GM18498 (cell line): ENCODE measurements around the gene COX8C.

ENCODE experiments used
- ATAC-seq: cut with Tn5 transposase; IDR thresholded peaks from one replicate; pipeline ENCODE4 v1.9.1; 2021; ENCODE audit warnings: mild to moderate bottlenecking, moderate library complexity; ENCODE audit not compliant: unreplicated experiment

The COX8C gene, protein sequence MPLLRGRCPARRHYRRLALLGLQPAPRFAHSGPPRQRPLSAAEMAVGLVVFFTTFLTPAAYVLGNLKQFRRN

DNA sequence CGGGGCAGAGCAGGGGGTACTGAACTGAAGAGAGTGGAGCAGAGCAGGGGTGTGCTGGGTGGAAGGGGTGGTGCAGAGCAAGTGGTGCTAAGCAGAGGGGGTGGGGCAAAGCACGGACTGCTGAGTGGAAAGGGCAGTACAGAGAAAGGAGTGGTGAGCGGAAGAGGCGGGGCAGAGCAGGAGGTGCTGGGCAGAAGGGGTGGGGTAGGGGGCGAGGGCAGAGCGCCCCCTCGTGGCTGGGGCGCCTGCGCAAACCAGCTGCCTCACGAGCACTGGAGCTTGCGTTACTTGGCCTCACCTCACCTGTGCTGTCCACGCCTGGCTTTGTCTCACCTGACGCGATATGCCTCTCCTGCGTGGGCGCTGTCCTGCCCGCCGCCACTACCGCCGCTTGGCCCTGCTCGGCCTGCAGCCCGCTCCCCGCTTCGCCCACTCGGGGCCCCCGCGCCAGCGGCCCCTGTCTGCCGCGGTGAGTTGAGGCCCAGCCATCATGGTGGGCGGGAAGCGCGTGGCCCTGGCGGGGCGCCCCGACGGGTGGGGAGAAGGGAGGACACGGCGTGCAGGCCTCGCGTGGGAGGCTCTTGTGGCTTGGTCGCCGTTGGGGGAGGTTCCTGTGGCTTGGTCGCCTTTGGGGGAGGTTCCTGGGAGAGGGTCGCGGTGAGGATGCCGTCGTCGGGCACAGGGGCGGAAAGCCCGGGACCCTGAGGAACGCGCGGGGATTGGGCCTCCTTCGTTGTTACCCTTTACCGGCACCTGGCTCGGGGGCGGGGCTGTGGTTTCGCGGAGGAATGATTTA lies at the start of gene COX8C:
COX8C (plus strand) TSS at position 257 of the 796 bp plus-strand sequence; CDS start at position 344, 87 bp downstream.
- ATAC-seq = no peak

DNA sequence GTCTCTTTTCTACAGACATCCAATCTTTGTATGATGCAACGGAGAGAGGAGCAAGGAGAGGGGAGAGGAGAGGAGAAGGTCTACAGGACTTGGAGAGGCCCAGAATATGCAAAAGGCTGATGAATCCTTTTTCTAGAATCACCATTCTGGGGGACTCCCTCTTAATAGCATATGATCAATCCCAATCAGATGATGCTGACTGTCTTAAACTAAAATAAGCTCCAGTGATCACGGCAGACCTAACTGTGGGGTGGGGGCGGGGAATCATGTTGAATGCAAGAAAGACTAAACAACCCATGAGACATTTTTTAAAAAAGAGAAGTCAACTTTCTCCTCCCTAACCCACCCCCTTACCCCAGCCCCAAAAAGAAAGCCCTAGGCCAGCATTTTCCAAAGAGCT lies 47.6 kb upstream of the COX8C start:
- no peak for ATAC-seq

DNA sequence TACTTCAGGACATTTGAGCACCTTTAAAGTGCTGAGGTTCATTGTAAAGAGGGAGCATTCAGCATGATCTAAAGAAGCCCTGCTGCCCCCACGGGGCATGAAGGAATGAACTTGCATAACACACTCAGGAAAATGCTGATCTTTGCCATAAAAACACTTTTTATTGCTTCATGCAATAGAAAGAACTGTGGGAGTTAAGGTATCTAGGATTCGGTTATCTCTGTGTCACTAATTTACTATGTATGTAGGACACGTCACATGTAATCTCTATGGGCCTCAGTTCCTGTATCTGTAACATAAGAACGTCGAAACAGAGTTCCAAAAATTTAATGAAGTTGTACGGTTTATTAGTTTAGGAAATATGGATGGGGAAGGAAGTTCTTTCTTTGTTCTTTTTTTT lies 47.1 kb upstream of the COX8C start:
- ATAC-seq = no peak

DNA sequence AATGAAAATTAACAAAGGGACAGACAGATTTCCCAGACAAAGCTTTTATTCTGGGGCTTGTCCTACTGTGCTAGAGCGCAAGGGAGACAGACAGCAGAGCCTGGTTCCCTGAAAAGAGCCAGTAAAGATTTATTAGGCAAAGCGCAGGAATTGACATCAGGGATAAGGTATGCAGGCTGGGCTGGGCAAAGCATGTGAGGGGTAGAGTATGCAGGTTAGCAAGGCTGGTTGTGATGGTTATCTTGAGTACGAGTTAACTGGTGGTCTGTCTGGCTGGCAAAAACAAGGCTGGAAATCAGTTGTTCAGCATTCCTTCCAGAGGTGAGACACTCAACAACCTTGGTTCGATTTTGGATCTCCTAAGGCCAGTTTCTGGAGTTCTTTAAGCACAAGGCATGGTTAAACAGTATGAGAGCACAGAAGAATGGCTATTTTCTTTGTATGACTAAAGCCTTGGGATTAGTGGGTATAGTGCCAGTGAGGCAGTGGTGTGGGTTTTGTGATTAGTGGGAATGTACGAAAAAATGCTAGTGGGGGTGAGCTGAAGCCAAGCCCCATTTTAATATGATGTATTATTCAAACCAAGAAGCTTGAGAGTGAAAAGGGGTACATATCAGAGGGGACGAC lies 45.0 kb upstream of the COX8C start:
- ATAC-seq = no peak

DNA sequence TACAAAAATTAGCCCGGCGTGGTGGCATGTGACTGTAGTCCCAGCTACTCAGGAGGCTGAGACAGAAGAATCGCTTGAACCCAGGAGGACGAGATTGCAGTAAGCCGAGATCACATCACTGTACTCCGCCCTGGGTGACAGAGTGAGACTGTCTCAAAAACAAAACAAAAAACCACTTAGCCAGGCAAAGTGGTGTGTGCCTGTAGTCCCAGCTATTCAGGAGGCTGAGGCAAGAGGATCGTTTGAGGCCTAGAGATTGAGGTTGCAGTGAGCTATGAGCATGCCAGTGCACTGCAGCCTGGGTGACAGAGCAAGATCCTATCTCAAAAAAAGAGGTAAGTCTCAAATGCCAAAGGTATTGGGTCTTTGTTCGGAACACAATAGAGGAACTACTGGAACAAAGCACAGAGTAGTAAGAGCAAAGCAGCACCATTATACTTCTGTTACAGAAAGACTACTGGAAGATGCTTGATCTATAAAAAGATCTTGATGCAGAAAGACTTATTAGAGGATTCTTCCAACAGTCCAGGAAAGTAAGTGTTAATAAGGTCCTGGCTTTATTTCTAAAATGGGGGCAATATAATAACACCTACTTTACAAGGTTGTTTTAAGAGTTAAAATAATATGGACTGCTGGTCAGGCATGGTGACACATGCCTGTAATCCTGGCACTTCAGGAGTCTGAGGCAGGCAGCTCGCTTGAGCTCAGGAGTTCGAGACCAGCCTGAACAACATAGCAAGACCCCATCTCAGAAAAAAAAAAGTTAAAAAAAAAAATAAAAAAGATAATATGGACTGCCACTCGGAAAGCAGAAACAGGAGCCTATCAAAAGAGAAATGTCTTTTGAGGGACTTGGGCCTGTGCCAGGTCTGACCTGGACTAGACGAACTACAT lies 44.0 kb upstream of the COX8C start:
- no peak for ATAC-seq

DNA sequence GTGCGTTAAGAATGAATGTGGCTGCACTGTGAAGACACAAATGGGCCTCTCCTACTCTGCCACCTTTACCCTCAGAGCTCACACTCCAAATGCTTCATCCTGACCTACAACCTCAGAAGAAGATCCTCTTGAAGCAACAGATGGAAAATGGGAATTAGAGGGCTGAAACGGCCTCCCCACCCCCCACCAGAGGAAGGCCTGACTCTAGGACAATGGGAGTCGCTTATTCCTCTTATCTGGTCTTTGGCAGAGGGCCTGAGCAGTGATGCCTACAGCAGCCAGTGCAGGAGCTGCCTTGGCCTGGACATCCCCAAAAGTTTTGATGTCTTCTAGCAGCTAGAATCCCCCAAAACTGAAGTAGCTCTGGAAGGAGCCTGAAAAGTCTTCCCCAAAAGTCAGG lies 43.3 kb upstream of the COX8C start:
- ATAC-seq = no peak

DNA sequence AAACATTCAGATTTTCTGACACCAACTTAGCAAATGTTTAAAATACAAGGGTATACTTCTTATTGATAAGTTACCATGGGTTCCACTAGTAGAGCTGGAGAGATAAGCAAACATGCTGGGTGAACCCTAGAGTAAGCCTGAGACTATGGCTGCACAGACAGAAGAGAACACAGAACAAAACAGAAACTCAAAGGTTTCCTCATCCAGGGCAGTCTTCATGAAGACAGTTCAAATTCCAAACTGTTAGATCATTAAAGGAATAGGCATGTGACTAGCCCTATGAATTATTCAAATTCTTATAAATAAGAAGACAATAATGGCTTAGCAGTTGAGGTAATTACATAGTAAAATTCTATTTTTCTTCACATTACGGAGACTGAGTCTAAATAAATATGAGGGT lies 42.2 kb upstream of the COX8C start:
- ATAC-seq = no peak

DNA sequence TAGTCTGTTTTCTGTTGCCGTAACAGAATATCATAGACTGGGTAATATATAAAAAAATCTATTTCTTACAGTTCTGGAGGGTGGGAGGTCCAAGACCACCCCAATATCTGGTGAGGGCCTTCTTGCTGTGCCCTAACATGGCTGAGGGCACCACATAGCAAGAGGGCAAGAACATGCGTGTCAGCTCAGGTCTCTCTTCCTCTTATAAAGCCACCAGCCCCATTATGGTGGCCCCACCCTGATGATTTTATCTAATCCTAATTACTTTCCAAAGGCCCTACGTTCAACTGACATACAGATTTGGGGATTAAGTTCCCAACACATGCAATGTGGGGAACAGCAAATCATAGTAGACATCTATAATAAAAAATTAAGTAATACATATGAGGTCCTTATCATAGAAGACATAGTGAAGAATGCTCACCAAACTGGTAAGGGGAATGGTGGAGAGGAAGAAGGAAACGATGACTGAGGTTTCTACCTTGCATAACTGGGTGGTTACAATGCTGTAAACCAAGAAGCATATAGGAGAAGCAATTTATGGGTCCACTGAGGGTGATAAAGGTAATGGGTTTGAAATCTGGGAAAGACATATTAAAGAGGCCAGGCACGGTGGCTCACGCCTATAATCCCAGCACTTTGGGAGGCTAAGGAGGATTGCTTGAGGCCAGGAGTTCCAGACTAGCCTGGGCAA lies 41.1 kb upstream of the COX8C start:
- no peak for ATAC-seq

DNA sequence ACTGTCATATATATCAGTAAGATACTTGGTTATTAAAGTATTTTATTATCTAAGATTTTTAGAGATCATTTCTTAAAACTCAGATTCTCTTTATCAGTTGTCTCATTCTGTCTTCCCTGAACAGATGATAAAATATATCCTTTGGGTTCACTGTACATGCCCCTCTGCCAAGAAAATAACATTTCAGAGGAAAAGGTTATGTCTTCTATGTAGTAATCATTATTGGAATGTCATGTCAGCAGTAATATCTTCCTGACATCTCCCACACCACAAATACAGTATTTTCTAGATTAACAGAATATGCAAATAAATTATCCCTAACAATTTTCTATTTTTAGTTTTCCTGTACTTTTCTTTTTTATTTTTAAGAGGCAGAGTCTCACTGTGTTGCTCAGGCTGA lies 40.2 kb upstream of the COX8C start:
- ATAC-seq = no peak

DNA sequence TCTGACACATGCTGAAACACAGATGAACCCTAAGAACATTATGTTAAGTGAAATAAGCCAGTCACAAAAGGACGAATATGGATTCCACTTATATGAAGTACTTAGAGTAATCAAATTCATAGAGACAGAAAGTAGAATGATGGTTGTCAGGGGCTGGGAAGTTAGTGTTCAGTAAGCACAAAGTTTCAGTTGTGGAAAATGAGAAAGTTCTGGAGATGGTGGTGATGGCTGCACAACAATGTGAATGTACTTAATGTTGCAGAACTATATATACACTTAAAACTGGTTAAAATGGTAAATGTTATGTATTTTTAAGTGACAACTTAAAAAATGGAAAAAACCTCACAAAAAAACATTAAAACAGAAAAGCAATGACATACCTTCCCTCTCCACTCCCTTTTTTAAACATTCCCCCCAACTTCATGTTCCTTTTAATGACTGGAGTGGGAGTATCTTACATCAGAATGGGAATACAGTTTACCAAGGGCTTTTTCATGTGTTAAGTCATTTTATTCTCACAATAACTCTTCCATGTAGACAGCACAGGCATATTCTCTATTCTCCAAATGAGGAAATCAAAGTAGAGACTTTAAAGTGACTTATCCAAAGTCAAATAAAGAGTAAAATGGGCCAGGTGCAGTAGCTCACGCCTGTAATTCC lies 38.2 kb upstream of the COX8C start:
- ATAC-seq = no peak

DNA sequence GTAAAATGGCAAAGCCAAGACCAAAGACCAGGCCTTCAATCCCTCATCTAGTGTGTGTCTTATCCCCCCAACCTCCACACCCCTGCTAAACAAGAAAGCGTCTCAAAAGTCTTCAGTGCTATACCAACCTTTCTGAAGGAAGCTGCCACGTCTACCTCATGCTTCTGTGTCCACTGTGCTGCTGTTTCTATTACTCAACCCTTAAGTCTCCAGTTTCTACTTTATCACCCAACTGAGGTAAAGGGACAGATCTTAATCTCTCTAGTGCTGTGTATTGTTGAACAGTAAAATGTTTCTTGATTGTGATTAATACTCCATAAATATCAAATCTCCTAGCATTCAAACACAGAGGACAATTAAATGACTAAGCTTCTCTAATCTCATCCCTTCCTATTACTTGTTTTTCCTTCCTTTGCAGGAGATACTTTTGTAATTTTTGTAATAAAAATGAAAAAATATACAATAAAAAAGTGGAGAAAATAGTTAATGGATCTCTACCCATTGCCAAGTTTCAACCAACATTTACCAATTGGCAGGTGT lies 37.5 kb upstream of the COX8C start:
- no peak for ATAC-seq

DNA sequence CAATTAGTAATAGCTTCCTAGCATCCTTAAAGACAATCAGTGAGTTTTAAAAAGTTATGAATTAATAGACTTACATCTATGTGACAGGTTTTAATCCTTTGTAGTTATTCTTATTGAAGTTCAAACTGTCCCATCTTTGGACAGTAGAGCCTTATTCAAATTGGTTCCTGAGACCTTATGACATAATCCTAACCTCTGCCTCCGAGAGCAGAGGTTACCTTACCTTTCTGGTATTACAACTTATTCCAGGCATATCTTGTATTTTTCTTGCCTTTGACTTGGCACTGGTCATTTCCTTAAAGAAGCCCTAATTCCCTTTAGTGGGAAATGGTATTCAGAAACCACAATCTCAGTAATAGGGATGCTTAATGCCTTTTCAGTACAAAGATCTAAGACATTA lies 35.9 kb upstream of the COX8C start:
- no peak for ATAC-seq

DNA sequence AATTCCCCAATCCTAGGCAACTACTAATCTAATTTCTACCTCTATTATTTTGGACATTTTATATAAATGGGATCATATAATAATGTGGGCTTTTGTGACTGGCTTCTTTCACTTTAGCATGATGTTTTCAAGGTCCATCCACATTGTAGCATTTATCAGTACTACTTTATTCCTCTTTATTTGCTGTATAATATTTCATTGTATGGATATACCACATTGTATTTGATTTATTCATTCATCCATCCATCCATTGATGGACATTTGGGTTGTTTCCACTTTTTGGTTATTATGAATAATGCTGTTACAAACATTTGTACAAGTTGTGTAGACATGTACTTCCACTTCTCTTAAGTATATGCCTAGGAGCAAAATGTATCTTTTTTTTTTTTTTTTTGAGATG lies 31.4 kb upstream of the COX8C start:
- no peak for ATAC-seq

DNA sequence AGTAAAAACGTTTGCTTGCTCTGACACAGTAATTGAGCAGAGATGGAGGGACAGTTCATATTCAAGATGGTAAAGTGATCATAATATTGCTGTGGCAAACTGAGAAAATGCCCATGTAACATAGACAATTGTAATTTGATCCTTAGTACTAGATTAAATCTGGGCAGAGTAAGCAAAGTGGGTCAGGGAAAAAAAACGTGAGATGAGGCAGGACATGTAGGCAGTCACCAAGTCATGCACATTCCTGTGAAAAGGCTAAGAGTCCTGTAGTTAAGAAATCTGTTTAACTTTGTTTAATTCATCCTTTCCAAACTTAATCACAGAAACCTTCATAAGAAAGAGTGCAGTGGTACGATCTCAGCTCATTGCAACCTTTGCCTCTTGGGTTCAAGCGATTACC lies 30.3 kb upstream of the COX8C start:
- no peak for ATAC-seq

DNA sequence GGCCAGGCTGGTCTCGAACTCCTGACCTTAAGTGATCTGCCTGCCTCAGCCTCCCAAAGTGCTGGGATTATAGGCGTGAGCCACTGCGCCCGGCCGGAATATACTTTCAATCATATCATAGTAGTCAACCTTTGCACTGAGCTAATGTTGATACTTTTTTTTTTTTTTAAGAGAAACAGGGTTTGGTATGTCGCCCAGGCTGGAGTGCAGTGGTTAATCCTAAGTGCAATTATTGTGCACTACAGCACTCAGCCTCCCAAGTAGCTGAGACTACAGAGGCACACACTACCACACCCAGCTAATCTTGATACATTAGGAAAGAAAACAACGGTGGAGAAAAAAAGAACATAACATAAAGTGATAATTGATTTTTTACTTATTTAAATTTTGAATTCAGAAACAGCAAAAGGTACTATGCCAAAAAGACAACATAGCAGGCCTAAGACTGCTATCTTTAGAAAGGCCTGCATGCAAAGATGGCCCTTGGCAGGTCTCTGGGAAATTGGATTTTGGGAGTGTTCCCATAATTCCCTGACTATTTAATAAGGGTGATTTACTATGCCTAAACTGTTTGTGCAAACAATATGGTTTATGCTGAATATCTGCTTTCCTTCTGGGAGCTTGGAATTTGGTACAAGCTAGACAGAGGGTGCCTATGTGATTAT lies 29.6 kb upstream of the COX8C start:
- ATAC-seq = no peak

DNA sequence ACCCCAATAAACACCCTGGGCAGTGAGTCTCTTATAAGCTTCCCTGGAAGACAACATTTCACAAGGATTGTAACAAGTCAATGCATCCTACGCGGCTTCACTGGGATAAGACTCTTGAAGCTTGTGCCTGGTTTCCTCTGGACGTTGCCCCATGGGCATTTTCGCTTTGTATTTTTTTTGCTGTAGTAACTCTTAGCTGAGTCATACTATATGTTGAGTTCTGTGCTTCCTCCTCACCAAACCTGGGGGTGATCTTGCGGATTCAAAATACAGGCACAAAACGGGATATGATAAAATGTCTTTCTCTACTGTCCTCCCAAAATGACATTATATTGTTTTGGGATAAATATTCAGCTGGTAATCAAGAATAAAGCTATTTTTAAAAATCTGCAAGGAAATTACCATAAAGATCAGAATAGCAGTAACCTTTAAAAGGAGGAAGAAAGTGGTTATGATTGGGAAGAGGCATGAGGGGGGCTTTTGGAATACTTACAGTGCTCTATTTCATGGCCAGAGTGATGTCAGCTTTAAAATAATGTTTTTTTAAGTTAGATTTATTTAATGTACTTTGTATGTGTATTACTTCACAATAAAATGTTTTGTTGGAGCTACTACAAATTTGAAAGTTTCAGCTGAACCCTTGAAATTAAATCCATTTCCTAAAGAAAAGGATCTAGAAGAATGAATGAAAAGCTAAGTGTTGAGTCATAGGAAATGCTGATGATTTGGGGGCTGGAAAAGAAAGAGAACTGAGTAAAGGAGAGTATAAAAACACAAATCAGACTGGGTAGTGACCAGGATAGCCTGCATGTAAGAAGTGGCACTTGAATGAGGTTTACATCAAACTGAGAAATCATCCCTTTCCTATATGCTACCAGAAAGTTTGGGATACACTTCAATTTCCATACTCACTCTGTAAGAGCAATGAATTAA lies 28.8 kb upstream of the COX8C start:
- ATAC-seq = no peak

DNA sequence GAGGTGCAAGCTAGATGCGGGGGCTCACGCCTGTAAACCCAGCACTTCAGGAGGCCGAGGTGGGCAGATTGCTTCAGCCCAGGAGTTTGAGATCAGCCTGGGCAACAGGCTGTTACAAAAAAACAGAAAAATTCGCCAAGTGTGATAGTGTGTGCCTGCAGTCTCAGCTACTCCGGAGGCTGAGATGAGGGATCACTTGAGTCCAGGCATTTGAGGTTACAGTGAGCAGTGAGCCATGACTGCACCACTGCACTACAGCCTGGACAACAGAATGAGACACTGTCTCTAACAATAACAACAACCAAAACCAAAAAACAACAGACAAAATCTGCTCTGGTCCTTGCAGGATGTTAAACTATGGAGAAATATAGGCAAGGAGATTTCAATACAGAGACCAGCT lies 28.1 kb upstream of the COX8C start:
- no peak for ATAC-seq

DNA sequence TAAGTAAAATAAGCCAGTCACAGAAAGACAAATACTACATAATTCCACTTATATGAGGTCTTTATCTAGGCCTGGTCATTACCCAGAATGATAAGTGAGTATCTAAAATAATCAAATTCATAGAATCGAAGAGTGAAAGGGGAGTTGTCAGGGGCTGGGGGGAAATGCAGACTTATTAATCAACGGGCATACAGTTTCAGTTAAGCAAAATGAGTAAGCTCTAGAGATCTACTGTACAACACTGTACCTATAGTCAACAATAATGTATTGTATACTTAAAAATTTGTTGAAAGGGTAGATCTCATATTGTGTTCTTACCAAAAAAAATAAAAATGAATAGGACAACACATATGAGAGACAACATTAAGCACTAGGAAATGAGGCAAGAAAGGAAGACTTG lies 27.5 kb upstream of the COX8C start:
- ATAC-seq = peak; percentile 14

DNA sequence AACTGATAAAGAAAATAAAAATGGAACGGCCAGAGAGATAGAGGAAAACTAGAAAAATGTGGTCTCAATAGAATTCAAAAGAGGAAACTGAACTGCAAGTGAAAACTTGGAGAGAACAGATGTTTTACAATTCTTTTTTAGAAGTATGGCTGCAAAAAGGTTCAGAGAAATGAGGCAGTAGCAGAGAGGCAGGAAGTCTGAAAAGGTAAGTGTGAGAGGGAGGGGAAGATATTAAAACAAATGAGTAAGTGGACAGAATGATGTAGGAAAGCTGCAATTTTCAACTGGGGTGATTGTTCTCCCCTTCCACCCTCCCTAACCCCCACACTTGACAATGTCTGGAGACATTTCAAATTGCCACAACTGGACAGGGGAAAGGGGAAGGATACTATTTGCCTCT lies 27.0 kb upstream of the COX8C start:
- ATAC-seq = peak; percentile 44
